Activated CD4-positive, CD25-positive, alpha-beta regulatory T cell treated with anti-CD3 and anti-CD28 coated beads, Interleukin-2, amount 50 U/mL, for 24 hours (primary cell): ENCODE data around the gene POU2F1.

Experiments
- ATAC-seq, 2 donors: fragments of 150-1000 bp; cut with Tn5 transposase; one replicate each; pipeline ENCODE4 v1.10.0; 2021; ENCODE audit warnings: mild to moderate bottlenecking in 1 of 2, moderate library complexity in 1 of 2

The POU2F1 gene

GRCh38 chr1:167273027-167273800 lies 52.5 kb downstream of the POU2F1 start:
- ATAC-seq = no peak

- no peak for ATAC-seq
Observed at GRCh38 chr1:167274061-167274460, 53.4 kb downstream of the POU2F1 start.

- ATAC-seq = no peak
Observed at GRCh38 chr1:167276969-167277368, 56.3 kb downstream of the POU2F1 start.

DNA sequence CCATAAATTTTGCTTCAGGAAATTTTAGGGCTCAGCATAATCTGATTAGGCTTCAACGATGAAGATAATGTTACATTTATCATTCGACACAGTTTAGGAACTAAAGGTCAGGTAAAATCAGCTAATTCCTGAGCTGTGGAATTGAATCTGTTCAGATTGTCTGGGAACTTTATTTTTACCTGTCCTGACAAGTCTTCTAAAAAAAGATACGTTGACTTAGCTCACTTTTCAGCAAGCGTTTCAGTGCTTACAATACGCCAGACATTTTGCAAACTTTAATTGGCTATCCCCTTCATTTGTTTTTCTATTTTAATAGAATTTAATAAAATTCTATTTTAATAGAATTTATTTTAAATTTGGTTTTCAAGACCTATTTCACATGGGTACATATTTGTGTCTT lies 57.8 kb downstream of the POU2F1 start:
- no peak for ATAC-seq

DNA sequence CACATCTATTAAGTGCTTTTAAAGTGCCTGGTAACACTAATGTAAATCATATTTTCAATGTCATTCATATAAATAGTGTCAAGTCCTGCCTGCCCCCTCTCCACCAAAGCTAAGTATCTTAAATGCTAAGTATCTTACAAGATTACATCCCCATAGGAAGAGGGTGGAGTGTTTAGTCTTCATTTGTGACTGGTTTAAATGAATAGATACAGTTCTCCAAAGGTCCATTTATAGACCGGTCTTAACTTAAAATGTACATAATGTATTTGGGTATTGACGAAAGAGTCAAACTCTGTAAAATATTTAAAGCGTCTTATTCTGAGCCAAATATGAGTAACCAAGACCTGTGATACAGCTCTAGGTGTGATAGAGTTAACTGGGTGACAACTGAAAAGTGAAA lies 60.2 kb downstream of the POU2F1 start:
- no peak for ATAC-seq

DNA sequence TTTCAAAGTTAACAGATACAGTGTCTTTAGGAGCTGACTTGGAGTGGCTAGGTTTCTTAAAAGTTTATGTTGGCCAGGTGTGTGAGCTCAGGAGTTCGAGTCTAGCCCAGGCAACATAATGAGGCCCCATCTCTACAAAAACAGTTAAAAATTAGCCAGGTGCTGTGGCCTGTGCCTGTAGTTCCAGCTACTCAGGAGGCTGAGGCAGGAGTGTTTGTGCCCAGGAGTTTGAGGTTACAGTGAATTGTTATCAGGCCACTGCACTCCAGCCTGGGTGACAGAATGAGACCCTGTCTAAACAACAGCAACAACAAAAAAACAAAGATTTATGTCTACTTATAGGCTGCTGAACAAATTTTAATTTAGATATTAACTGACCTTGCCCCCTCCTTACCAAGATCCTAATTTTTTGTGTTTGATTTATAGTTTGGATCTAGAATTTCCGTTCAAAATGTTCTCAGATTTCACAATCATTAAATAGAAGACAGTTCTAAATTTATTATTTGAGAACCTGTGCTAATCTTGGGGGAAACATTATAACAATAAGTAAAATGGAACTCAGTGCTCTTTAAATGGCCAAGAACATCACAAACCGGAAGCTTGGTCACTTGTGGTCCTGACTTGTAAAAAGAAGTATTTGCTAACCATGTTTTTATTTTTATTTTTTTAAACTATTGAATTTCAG lies 67.8 kb downstream of the POU2F1 start:
- no peak for ATAC-seq

DNA sequence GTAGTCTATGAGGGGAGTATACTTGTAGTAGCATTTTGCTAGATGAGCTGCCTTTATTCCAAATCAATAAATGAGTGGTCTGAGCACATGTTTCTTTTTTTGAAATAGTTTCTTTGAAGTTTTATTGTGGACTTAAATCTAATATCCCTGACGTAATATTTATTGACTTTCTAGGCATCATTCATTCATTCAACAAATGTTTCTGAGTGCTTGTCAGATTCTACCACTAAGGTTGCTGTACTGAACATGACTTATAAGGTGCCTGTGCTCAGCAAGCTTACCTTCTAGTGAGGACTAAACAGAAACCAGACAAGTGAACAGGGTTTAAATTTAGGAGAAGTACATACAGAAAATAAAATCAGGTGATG lies 68.4 kb downstream of the POU2F1 start:
- ATAC-seq = no peak

GRCh38 chr1:167289966-167290365 lies 69.3 kb downstream of the POU2F1 start:
- ATAC-seq = no peak

- ATAC-seq = no peak
Observed at GRCh38 chr1:167291539-167292185, 71.0 kb downstream of the POU2F1 start.

DNA sequence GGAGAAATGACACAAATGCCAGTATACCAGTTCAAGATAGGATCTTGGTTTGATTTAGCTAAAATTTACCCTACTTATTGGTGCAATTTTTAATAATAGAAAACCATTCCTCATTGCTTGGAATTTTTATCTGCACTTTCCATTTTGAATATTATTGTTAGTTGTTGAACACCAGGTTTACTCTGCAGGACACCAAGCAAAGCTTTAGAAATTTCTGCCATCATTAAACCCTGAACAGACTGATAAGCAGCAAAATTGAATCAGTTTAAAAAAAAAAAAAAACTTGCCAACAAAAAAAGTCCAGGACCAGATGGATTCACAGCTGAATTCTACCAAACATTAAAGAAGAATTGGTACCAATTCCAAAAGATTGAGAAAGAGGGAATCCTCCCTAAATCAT lies 71.5 kb downstream of the POU2F1 start:
- ATAC-seq = no peak

DNA sequence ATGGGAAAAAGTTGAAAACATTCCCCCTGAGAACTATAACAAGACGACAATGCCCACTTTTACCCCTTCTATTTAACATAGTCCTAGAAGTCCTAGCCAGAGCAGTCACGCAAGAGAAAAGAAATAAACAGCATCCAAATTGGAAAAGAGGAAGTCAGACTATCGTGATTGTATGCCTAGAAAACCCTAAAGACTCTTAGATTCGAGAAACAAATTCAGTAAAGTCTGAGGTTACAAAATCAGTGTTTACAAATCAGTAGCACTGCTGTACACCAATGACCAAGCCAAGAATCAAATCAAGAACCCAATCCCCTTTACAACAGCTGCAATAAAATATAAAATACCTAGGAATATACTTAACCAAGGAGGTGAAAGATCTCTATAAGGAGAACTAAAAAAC lies 72.4 kb downstream of the POU2F1 start:
- no peak for ATAC-seq

DNA sequence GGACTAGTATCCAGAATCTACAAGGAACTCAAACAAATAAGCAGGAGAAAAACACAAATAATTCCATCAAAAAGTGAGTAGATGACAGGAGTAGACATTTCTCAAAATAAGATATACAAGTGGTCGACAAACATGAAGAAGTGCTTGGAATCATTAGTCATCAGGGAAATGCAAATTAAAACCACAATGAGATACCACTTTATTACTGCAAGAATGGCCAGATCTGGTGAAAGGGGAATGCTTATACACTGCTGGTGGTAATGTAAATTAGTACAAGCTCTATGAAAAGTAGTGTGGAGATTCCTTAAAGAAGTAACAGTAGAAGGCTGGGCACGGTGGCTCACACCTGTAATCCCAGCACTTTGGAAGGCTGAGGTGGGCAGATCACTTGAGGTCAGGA lies 73.8 kb downstream of the POU2F1 start:
- ATAC-seq = peak in 1 of 2 donors; percentile 44

GRCh38 chr1:167297222-167298214 lies 76.8 kb downstream of the POU2F1 start:
- ATAC-seq = no peak

GRCh38 chr1:167298325-167298724 lies 77.6 kb downstream of the POU2F1 start:
- ATAC-seq = no peak

- ATAC-seq = no peak
Observed at GRCh38 chr1:167301355-167301754, 80.7 kb downstream of the POU2F1 start.

GRCh38 chr1:167304165-167304564 lies 83.5 kb downstream of the POU2F1 start:
- no peak for ATAC-seq

GRCh38 chr1:167305059-167305705 lies 84.5 kb downstream of the POU2F1 start:
- no peak for ATAC-seq

DNA sequence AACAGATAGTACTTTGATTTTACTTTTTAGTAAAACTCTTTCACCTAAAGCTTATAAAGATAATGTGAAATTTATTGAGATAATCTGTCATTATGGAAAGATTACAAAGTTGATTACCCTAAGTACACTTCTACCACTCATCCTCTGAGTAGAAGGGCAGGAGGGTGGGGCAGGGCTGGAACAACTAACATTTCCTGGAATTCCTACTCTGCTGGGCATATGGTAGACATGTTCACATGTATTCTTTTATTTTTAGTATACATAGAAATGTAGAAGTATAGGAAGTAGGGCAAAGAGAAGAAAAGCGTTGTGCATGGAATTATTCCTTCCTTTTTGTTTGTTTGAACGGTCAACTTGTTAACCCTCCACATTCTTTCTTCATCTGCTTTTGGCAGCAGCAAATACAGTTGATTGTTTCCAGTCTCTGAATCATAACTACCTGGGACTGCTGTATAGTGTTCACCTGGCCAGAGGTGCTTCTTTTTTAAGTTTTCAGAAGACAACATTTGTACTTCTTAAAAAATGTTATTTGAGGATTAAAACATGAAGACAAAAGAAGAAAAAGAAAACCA lies 85.1 kb downstream of the POU2F1 start:
- no peak for ATAC-seq

DNA sequence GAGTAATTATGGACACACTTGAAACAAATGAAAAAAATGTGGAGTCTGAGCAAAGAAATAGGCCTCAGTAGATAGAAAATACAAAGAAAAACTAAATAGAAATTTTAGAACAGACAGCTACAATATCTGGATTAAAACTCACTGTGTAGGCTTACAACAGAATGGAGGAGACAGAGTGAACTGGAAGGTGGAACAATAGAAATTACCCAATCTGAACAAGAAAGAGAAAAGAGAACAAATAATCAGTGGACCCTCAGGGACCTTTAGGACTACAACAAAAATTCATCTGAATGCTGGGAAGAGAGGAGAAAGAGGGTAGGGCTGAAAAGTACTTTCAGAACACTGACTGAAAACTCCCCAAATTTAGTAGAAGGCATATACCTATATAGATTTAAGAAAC lies 90.0 kb downstream of the POU2F1 start:
- no peak for ATAC-seq

- no peak for ATAC-seq
Observed at GRCh38 chr1:167312871-167313270, 92.2 kb downstream of the POU2F1 start.

GRCh38 chr1:167314671-167315070 lies 94.0 kb downstream of the POU2F1 start:
- ATAC-seq = no peak

DNA sequence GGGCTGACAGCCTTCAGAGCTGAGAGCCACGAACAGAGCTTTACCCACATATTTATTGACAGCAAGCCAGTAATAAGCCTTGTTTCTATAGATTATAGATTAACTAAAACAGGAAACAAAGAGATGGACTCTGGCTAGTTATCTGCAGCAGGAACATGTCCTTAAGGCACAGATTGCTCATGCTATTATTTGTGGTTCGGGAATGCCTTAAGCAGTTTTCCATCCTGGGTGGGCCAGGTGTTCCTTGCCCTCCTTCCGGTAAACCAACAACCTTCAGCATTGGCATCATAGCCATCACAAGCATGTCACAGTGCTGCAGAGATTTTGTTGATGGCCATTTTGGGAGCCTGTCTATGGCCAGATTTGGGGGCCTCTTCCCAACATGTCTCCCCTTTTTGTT lies 96.8 kb downstream of the POU2F1 start:
- ATAC-seq = no peak
